HepG2 (cell line): ENCODE measurements around the gene RERGL. TPM values are rescaled to one million over a fixed set of nuclear protein-coding genes. Genes with fewer than 3 reads are reported as not detected.

ENCODE experiments used
- ATAC-seq: fragments of 200-7000 bp; cut with Tn5 transposase; 3 replicates; pipeline ENCODE4 v1.9.1; 2020; ENCODE audit warnings: mild to moderate bottlenecking, moderate library complexity
- BruUV-seq: library from RNA; stranded (reverse); fragments of 400-500 nt; replicated peaks from 2 replicates; lab custom pipeline; 2021; lab: Mats Ljungman, UMichigan
- CTCF ChIA-PET: fragments of 300-600 bp; formaldehyde crosslinking; extraction: SDS; loops from one replicate; lab custom pipeline; 2021; ENCODE audit warnings: low total read pairs, inconsistent platforms, low intra/inter-chr PET ratio; lab: Yijun Ruan, JAX
- POLR2A ChIA-PET: fragments of 350-600 bp; sonication (Branson Sonifier 250); formaldehyde crosslinking; loops from one replicate; lab custom pipeline; 2020; ENCODE audit warnings: antibody characterized with exemption, inconsistent platforms; lab: Yijun Ruan, JAX
- DNase-seq: peaks from one replicate; pipeline ENCODE4 v3.0.0-alpha.2; 2015; ENCODE audit warnings: low spot score
- FAIRE-seq: peaks from 3 replicates; lab custom pipeline; 2011; peaks lifted over from hg19 to GRCh38; lab: Jason Lieb, UNC
- H2AFZ ChIP-seq: one replicate; pipeline ENCODE4 v1.6.1; 2011; ENCODE audit warnings: low read length, inconsistent platforms
- H3K27ac ChIP-seq: fragments of 300-600 bp; 3 replicates; pipeline ENCODE4 v1.8.0; 2011; ENCODE audit warnings: mixed run types, mild to moderate bottlenecking, mixed read lengths, low read length, inconsistent platforms; ENCODE audit not compliant: insufficient read depth; ENCODE audit errors: extremely low read length
- H3K27me3 ChIP-seq, 2 experiments: fragments of 200-600 bp in 1 of 2; 2 replicates in 1 of 2; 3 replicates in 1 of 2; pipeline versions ENCODE4 v1.6.0 to v1.8.0; 2011; ENCODE audit warnings: low read length in 2 of 2, mild to moderate bottlenecking in 2 of 2, moderate library complexity in 2 of 2, inconsistent platforms in 1 of 2; ENCODE audit not compliant: insufficient read depth in 2 of 2, control insufficient read depth in 1 of 2
- H3K36me3 ChIP-seq, 2 experiments: fragments of 200-600 bp in 1 of 2; replicated peaks in 1 of 2; 2 replicates in 1 of 2; 3 replicates in 1 of 2; pipeline versions ENCODE4 v1.5.1 to v1.8.0; 2011; ENCODE audit warnings: low read length in 2 of 2, inconsistent platforms in 1 of 2; ENCODE audit not compliant: insufficient read depth in 2 of 2, control insufficient read depth in 1 of 2
- H3K4me1 ChIP-seq: 2 replicates; pipeline ENCODE4 v1.5.1; 2012; ENCODE audit warnings: low read length, inconsistent platforms; ENCODE audit not compliant: insufficient read depth
- H3K4me2 ChIP-seq: 2 replicates; pipeline ENCODE4 v1.6.0; 2011; ENCODE audit warnings: low read depth, low read length, inconsistent platforms
- H3K4me3 ChIP-seq, 3 experiments: fragments of 200-600 bp in 1 of 3; sonication (generic), shearing (Covaris generic) in 1 of 3; replicated peaks in 1 of 3; 2 replicates each; pipeline ENCODE4 v1.5.1; 2011 to 2016; ENCODE audit warnings: low read length in 3 of 3, inconsistent platforms in 2 of 3, low read depth in 2 of 3, mild to moderate bottlenecking in 2 of 3, control low read depth in 1 of 3, mixed read lengths in 1 of 3; ENCODE audit not compliant: insufficient read depth in 1 of 3
- H3K79me2 ChIP-seq: one replicate; pipeline ENCODE4 v1.6.1; 2011; ENCODE audit warnings: low read length, inconsistent platforms; ENCODE audit not compliant: insufficient read depth
- H3K9ac ChIP-seq: 2 replicates; pipeline ENCODE4 v1.6.0; 2011; ENCODE audit warnings: mild to moderate bottlenecking, low read depth, low read length, inconsistent platforms; ENCODE audit not compliant: insufficient read depth
- H3K9me3 ChIP-seq: 2 replicates; pipeline ENCODE4 v1.5.1; 2012; ENCODE audit warnings: mild to moderate bottlenecking, low read length
- H4K20me1 ChIP-seq: 2 replicates; pipeline ENCODE4 v1.6.0; 2011; ENCODE audit warnings: inconsistent platforms, mild to moderate bottlenecking, low read length, moderate library complexity; ENCODE audit not compliant: insufficient read depth
- CEBPZ ChIP-seq: IDR thresholded peaks from 2 replicates; pipeline ENCODE4 v1.6.1; 2012; ENCODE audit warnings: low read length, improper control_type of control experiment
- GATA4 ChIP-seq: sonication (generic); IDR thresholded peaks from 2 replicates; pipeline ENCODE4 v1.6.1; 2016; ENCODE audit warnings: antibody characterized with exemption, low read depth, borderline replicate concordance
- KLF12 ChIP-seq: sonication (generic); formaldehyde crosslinking; IDR thresholded peaks from 2 replicates; pipeline ENCODE4 v1.4.0; 2020; ENCODE audit warnings: missing genetic modification reagents, borderline replicate concordance
- PRDM15 ChIP-seq: sonication (generic); formaldehyde crosslinking; IDR thresholded peaks from 2 replicates; pipeline ENCODE4 v1.4.0; 2020; ENCODE audit warnings: missing genetic modification reagents
- SCMH1 ChIP-seq: sonication (generic); formaldehyde crosslinking; IDR thresholded peaks from 2 replicates; pipeline ENCODE4 v1.9.0; 2021; ENCODE audit warnings: missing genetic modification reagents, mild to moderate bottlenecking, borderline replicate concordance
- TAF15 ChIP-seq: fragments of 200-400 bp; formaldehyde crosslinking; IDR thresholded peaks from one replicate; pipeline ENCODE4 v1.6.1; 2018; ENCODE audit warnings: mild to moderate bottlenecking, low read depth, low read length; ENCODE audit not compliant: poor library complexity, severe bottlenecking
- ZNF230 ChIP-seq: sonication (generic); formaldehyde crosslinking; IDR thresholded peaks from 2 replicates; pipeline ENCODE4 v1.4.0; 2020; ENCODE audit warnings: mild to moderate bottlenecking, missing genetic modification reagents
- ZNF264 ChIP-seq: sonication (generic); formaldehyde crosslinking; IDR thresholded peaks from 2 replicates; pipeline ENCODE4 v1.4.0; 2020; ENCODE audit warnings: missing genetic modification reagents
- ZNF292 ChIP-seq: sonication (generic); formaldehyde crosslinking; IDR thresholded peaks from 2 replicates; pipeline ENCODE4 v1.8.1; 2022; ENCODE audit warnings: mild to moderate bottlenecking, low read depth, missing genetic modification reagents, borderline replicate concordance
- ZNF563 ChIP-seq: sonication (generic); formaldehyde crosslinking; IDR thresholded peaks from 2 replicates; pipeline ENCODE4 v1.8.0; 2022; ENCODE audit warnings: mild to moderate bottlenecking, moderate library complexity, missing genetic modification reagents
- ZNF609 ChIP-seq: sonication (generic); formaldehyde crosslinking; IDR thresholded peaks from 2 replicates; pipeline ENCODE4 v1.4.0; 2020; ENCODE audit warnings: mild to moderate bottlenecking, missing genetic modification reagents, borderline replicate concordance
- WGBS: methylation state at CpG from one replicate; pipeline ENCODE4 v1.1.6; 2017; ENCODE audit warnings: low lambda C conversion rate; 5-methylcytosine and 5-hydroxymethylcytosine counted together
- in situ Hi-C: cut with HindIII; loops from 2 replicates; pipeline ENCODE4 v1.10.0; 2017; ENCODE audit warnings: low pct_unique_long_range_greater_than_20kb; ENCODE audit not compliant: extremely low pct_ligation_motif_present
- intact Hi-C: fragments of 100-400 bp; cut with micrococcal nuclease; formaldehyde crosslinking; loops from one replicate; pipeline ENCODE4 v1.10.0; 2022; ENCODE audit not compliant: unreplicated experiment
- polyA plus RNA-seq, 8 experiments: library from polyadenylated mRNA; depleted of rRNA in 3 of 8; stranded (reverse) in 7 of 8; unstranded in 1 of 8; fragments of >200 nt; fragmentation: Illumina TruSeq in 4 of 8; extraction: Trizol in 4 of 8; gene quantifications; 2 replicates each; pipeline versions ENCODE4 v1.2.1 to v1.2.3, GENCODE V29; 2011 to 2016; ENCODE audit warnings: low read depth in 4 of 8, missing spikeins in 1 of 8, mixed read lengths in 1 of 8; ENCODE audit not compliant: insufficient read depth in 1 of 8
- total RNA-seq, 5 experiments: library from RNA; depleted of rRNA; stranded (reverse); fragments of >200 nt; fragmentation: Illumina TruSeq; extraction: Trizol; gene quantifications; 2 replicates each; pipeline ENCODE4 v1.2.3, GENCODE V29; 2016; ENCODE audit warnings: low read depth in 1 of 5

The RERGL gene
- total and polyA plus RNA-seq, 2 of the 13 experiments (the other 11 are each of a cell fraction or from before 2014, with no cell fraction given), result not detected

- no peak for TF ChIP-seq TAF15
- no peak for TF ChIP-seq ZNF292 (CRISPR knock-in tag)
These were observed 45.5 kb upstream of the RERGL start (continued) for GRCh38 chr12:18135509-18135908.

GRCh38 chr12:18135086-18135485 lies 45.1 kb upstream of the RERGL start:
- intact Hi-C loops (no loop called here), in situ Hi-C loops (no loop called here)
- no peaks in the 10 kb centered on the region for H4K20me1 ChIP-seq
- POLR2A ChIA-PET, result no interaction called here
- H3K36me3 ChIP-seq, result no peaks in the 10 kb centered on the region
- no peaks in the 10 kb centered on the region for H3K9me3 ChIP-seq
- H3K4me1 ChIP-seq, result no peaks in the 10 kb centered on the region
- 4% methylated on average over 3 of the region's 3 CpGs for WGBS
- ATAC-seq (no peak), FAIRE-seq (no peak), DNase-seq (no peak)
- H3K9ac ChIP-seq, result no peak overlapping the region
- no peak overlapping the region for H2AFZ ChIP-seq
- H3K27me3 ChIP-seq, result no peaks in the 10 kb centered on the region
- BruUV-seq, result no TSS peak
- no peaks in the 10 kb centered on the region for H3K79me2 ChIP-seq
- CTCF ChIA-PET, result no interaction called here
- H3K4me3 ChIP-seq, result no peak overlapping the region
- H3K27ac ChIP-seq, result no peak overlapping the region
- no peak overlapping the region for H3K4me2 ChIP-seq
- TF ChIP-seq PRDM15 (CRISPR knock-in tag) (no peak), KLF12 (CRISPR knock-in tag) (no peak), ZNF230 (CRISPR knock-in tag) (no peak), ZNF264 (no peak), ZNF563 (CRISPR knock-in tag) (no peak), CEBPZ (no peak), GATA4 (no peak), SCMH1 (CRISPR knock-in tag) (no peak), ZNF609 (CRISPR knock-in tag) (no peak)
